Endodermal cell (in vitro differentiated cells): Measurements from ENCODE around the gene THY1. TPM values are rescaled to one million over a fixed set of nuclear protein-coding genes. Genes with fewer than 3 reads are reported as not detected.

Source experiments
- DNase-seq: peaks from one replicate; pipeline ENCODE4 v3.0.0-alpha.2; 2017
- H3K27ac ChIP-seq: 2 replicates; pipeline ENCODE4 v1.5.1; 2013; ENCODE audit warnings: mild to moderate bottlenecking, low read depth, low read length, moderate library complexity
- H3K27me3 ChIP-seq: 2 replicates; pipeline ENCODE4 v1.6.1; 2013; ENCODE audit warnings: mild to moderate bottlenecking, low read length, moderate library complexity; ENCODE audit not compliant: insufficient read depth, control insufficient read depth, poor library complexity, severe bottlenecking
- H3K36me3 ChIP-seq: 2 replicates; pipeline ENCODE4 v1.7.0; 2013; ENCODE audit warnings: mild to moderate bottlenecking, low read length, moderate library complexity; ENCODE audit not compliant: control insufficient read depth, insufficient read depth
- H3K4me1 ChIP-seq: one replicate; pipeline ENCODE4 v1.7.0; 2013; ENCODE audit warnings: low read length; ENCODE audit not compliant: control insufficient read depth, insufficient read depth
- H3K4me3 ChIP-seq: 2 replicates; pipeline ENCODE4 v1.5.1; 2013; ENCODE audit warnings: mild to moderate bottlenecking, low read length, moderate library complexity
- H3K9ac ChIP-seq: 2 replicates; pipeline ENCODE4 v1.6.1; 2013; ENCODE audit warnings: mild to moderate bottlenecking, low read length, moderate library complexity; ENCODE audit not compliant: poor library complexity, severe bottlenecking; ENCODE audit errors: extremely low read depth
- H3K9me3 ChIP-seq: 2 replicates; pipeline ENCODE4 v1.6.1; 2013; ENCODE audit warnings: mild to moderate bottlenecking, low read length, moderate library complexity; ENCODE audit not compliant: control insufficient read depth
- H3K27ac Mint-ChIP-seq: 2 replicates; pipeline ENCODE4 v1.8.0; 2020; ENCODE audit warnings: mixed read lengths
- H3K27me3 Mint-ChIP-seq: 2 replicates; pipeline ENCODE4 v1.8.0; 2021; ENCODE audit warnings: mild to moderate bottlenecking, mixed read lengths; ENCODE audit not compliant: insufficient read depth
- H3K36me3 Mint-ChIP-seq: 2 replicates; pipeline ENCODE4 v1.8.0; 2020; ENCODE audit warnings: low read depth, mixed read lengths
- H3K4me1 Mint-ChIP-seq: 2 replicates; pipeline ENCODE4 v1.8.0; 2020; ENCODE audit warnings: mixed read lengths
- H3K4me3 Mint-ChIP-seq: 2 replicates; pipeline ENCODE4 v1.8.0; 2020; ENCODE audit warnings: mild to moderate bottlenecking, moderate library complexity, mixed read lengths
- H3K9me3 Mint-ChIP-seq: 2 replicates; pipeline ENCODE4 v1.8.0; 2020; ENCODE audit warnings: mild to moderate bottlenecking, mixed read lengths
- CTCF ChIP-seq: fragments of 200-600 bp; sonication (generic); conservative IDR thresholded peaks from 2 replicates; pipeline ENCODE4 v1.5.0; 2021; ENCODE audit warnings: antibody characterized with exemption, mild to moderate bottlenecking
- WGBS, 2 experiments: methylation state at CpG; one replicate each; pipeline versions ENCODE4 v1.1.5 to v1.1.7; 2013; ENCODE audit warnings: missing lambda C conversion rate in 2 of 2, mixed read lengths in 1 of 2; ENCODE audit not compliant: insufficient coverage in 1 of 2, insufficient read length in 1 of 2; 5-methylcytosine and 5-hydroxymethylcytosine counted together
- total RNA-seq, 2 donors: library from RNA; stranded (reverse); fragmentation: NEBNext Ultra II Directional in 1 of 2; extraction: Animal tissue kit (Norgen Biotek cat#: 25700) in 1 of 2; gene quantifications; 2 replicates in 1 of 2; 3 replicates in 1 of 2; pipeline ENCODE4 v1.2.1, GENCODE V29; 2021

The THY1 gene
- total RNA-seq, 2 donors from 2014 or later, result 19.3 to 36.1 TPM

DNA sequence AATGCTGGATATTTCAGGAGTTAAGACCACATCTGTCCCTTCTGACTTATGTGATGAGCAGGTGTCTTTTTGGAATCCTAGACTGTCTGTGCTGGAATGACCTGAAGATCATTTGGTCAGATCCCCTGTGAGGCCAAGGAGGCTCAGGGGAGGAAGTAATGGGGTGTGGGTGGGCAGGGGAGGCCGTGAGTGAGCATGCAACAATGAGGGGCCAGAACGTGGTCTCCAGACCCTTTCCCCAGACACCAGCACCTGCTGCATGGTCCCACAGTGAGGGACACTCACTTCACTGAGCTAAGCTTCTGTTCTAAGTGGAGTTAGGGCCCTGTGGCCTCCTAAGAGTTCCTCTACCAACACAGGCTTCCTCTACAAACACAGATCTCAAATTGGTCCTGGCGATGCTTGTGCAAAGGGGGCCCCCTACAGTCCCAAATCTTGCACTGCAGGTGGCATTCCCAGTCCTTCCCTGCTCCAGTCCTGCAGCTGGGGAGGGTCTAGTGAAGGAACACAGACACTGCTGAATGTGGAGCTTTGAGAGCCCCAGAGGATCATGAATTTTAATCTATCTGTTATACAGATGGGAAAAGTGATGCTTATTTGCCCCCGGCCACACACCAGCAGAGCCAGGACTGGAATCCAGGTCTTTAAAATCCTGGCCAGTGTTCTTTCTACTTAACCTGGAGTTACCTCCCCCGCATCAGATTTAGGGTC lies 48.9 kb downstream of the THY1 start:
- Histone ChIP-seq H3K27me3 (no peaks in the 10 kb centered on the region), H3K27ac (no peak overlapping the region), H3K4me3 (peak overlapping the region; percentile 11), H3K9me3 (no peaks in the 10 kb centered on the region), H3K4me1 (peaks cover 45% of the 10 kb centered on the region), H3K36me3 (peaks cover 39% of the 10 kb centered on the region), H3K9ac (no peak overlapping the region)
- no peak overlapping the region for H3K27ac Mint-ChIP-seq
- H3K9me3 Mint-ChIP-seq, result no peaks in the 10 kb centered on the region
- peak; percentile 97 for DNase-seq
- H3K4me3 Mint-ChIP-seq, result no peak overlapping the region
- peak; percentile 95 for TF ChIP-seq CTCF
- H3K27me3 Mint-ChIP-seq, result no peaks in the 10 kb centered on the region
- peaks cover 72% of the 10 kb centered on the region for H3K4me1 Mint-ChIP-seq
- H3K36me3 Mint-ChIP-seq, result peaks cover 18% of the 10 kb centered on the region
- 40 to 49% methylated on average over 1 to 5 of the region's 5 CpGs for WGBS, 2 experiments

- Histone ChIP-seq H3K27ac (no peak overlapping the region), H3K9ac (no peak overlapping the region), H3K27me3 (no peaks in the 10 kb centered on the region), H3K36me3 (peaks cover 39% of the 10 kb centered on the region), H3K9me3 (no peaks in the 10 kb centered on the region), H3K4me1 (peaks cover 50% of the 10 kb centered on the region), H3K4me3 (no peak overlapping the region)
- H3K4me3 Mint-ChIP-seq, result no peak overlapping the region
- 89 to 92% methylated on average over 14 to 23 of the region's 23 CpGs for WGBS, 2 experiments
- no peak for DNase-seq
- no peak overlapping the region for H3K27ac Mint-ChIP-seq
- peaks cover 18% of the 10 kb centered on the region for H3K36me3 Mint-ChIP-seq
- H3K4me1 Mint-ChIP-seq, result peaks cover 72% of the 10 kb centered on the region
- no peaks in the 10 kb centered on the region for H3K27me3 Mint-ChIP-seq
- TF ChIP-seq CTCF, result no peak
- no peaks in the 10 kb centered on the region for H3K9me3 Mint-ChIP-seq
Observed at GRCh38 chr11:119373059-119373920, 49.7 kb downstream of the THY1 start.

GRCh38 chr11:119372260-119373058 lies 50.5 kb downstream of the THY1 start:
- Histone ChIP-seq H3K36me3 (peaks cover 44% of the 10 kb centered on the region), H3K9me3 (no peaks in the 10 kb centered on the region), H3K9ac (no peak overlapping the region), H3K27ac (no peak overlapping the region), H3K27me3 (no peaks in the 10 kb centered on the region), H3K4me1 (peaks cover 43% of the 10 kb centered on the region), H3K4me3 (no peak overlapping the region)
- TF ChIP-seq CTCF, result no peak
- Mint-ChIP-seq H3K4me3 (no peak overlapping the region), H3K36me3 (peaks cover 18% of the 10 kb centered on the region), H3K9me3 (no peaks in the 10 kb centered on the region), H3K27ac (no peak overlapping the region), H3K4me1 (peaks cover 68% of the 10 kb centered on the region), H3K27me3 (no peaks in the 10 kb centered on the region)
- DNase-seq, result peak; percentile 36
- WGBS, 2 experiments, result 93 to 95% methylated on average over 18 to 26 of the region's 26 CpGs
